ENCODE measurements around the gene JDP2. TPM values are rescaled to one million over a fixed set of nuclear protein-coding genes. Genes with fewer than 3 reads are reported as not detected.
"Not testable (repeated sequence)": the region's sequence is repeated elsewhere in the genome, so short reads cannot be mapped to it uniquely, and the experiment has no call there.

Gene JDP2
- polyA plus RNA-seq, 3 donors = 18.4 to 19.6 (median 19.2) TPM

- no peak for DNase-seq (ENCODE audit: low read depth in 3 of 3, low spot score in 2 of 3)
Observed at GRCh38 chr14:75453817-75454434, 26.1 kb downstream of the JDP2 start.

DNA sequence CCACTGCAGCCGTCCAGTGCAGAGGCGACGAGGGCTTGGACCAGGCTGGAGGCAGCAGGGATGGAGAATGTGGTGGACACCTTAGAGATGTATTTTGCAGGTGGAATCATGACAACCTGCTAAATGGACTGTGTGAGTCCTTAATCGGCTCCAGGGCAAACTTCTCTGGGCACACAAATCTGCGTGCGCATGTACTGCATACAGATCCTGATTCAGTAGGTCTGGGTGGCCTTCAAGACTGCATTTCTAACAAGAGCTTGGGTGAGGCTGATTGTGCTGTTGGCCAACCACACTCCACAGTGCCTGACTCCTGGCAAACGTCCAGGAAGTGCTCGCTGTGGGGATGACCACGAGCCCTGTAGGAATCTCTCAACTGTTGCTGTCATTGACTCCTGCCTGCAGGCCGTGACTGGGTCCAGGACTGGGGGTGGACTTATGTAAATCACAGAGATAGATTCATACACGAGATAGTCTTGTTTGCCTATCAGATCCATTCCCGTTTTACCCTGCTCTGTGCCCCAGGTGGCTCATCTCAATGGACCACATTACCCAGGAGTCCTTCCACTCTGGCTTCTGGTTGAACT lies 27.2 kb downstream of the JDP2 start:
- DNase-seq (ENCODE audit: low read depth in 3 of 3, low spot score in 2 of 3) = no peak

GRCh38 chr14:75456069-75456996 lies 28.5 kb downstream of the JDP2 start:
- DNase-seq (ENCODE audit: low read depth in 3 of 3, low spot score in 2 of 3) = no peak

- DNase-seq (ENCODE audit: low read depth in 3 of 3, low spot score in 2 of 3) = no peak
Observed at GRCh38 chr14:75456997-75457335, 29.1 kb downstream of the JDP2 start.

DNA sequence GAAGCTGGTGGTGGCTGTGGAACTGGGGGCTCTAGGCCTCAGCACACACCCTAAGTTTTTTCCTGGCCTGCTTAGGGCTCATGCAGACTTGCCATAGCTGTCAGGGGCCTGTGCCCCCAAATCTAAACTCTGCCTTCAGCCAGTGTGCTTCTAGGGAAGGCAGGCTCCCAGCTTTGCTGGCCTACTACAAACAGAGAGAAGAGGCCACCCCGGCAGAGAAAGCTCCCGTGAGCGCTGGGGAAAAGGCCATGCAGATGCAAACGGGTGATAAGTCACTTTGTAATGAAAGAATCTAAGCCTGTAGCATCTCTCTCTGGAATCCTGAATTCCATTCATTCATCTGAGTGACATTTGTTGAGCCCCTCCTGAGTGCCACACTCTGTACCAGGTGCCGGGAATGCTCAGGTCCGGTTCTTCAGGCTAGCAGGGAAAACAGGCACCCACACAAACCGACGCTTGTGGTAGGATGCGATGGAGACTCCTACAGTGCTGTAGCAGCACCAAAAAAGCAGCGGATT lies 29.9 kb downstream of the JDP2 start:
- no peak for DNase-seq (ENCODE audit: low read depth in 3 of 3, low spot score in 2 of 3)

GRCh38 chr14:75458305-75458704 lies 30.5 kb downstream of the JDP2 start:
- DNase-seq (ENCODE audit: low read depth in 3 of 3, low spot score in 2 of 3) = no peak

GRCh38 chr14:75459099-75459741 lies 31.4 kb downstream of the JDP2 start:
- DNase-seq (ENCODE audit: low read depth in 3 of 3, low spot score in 2 of 3) = no peak

GRCh38 chr14:75459791-75460190 lies 32.0 kb downstream of the JDP2 start:
- no peak for DNase-seq (ENCODE audit: low read depth in 3 of 3, low spot score in 2 of 3)

DNA sequence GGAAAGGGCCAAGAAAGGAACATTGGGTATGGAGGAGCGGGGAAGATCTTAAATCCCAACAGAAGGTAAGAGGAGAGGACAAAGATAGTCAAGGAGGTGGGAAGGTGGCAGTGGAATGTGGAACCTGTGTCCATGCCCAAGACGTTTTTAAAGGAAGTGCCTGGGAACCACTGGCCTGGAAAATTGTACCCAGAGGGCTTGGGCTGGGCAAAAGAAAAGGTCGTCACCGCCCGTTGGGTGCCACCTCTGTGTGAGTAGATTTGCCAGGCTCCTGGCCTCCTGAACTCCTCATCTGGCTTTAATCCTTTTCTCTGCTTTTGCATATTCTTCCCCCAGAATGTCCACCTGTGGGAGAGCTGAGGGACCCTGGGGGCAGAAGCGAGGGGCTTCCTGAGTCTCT lies 32.6 kb downstream of the JDP2 start:
- no peak for DNase-seq (ENCODE audit: low read depth in 3 of 3, low spot score in 2 of 3)

DNA sequence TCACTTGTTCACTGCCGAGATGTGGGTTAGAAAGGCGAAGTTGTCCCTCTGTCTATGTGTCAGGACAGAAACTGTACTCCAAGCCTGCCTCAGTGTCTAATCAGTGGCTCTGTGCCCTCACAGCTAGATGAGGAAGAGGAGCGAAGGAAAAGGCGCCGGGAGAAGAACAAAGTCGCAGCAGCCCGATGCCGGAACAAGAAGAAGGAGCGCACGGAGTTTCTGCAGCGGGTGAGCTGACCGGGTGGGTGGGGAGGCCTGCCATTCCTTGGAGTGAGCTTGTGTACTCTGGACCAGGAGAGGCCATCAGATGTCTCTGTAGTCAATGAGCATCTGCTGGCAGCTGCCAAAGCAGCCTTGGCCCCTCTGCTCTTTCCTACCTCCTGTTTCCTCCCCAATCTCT lies 33.5 kb downstream of the JDP2 start:
- DNase-seq (ENCODE audit: low read depth in 3 of 3, low spot score in 2 of 3) = no peak

GRCh38 chr14:75461755-75462349 lies 34.0 kb downstream of the JDP2 start:
- no peak for DNase-seq (ENCODE audit: low read depth in 3 of 3, low spot score in 2 of 3)

GRCh38 chr14:75464626-75465025 lies 36.8 kb downstream of the JDP2 start:
- DNase-seq (ENCODE audit: low read depth in 3 of 3, low spot score in 2 of 3) = no peak

DNA sequence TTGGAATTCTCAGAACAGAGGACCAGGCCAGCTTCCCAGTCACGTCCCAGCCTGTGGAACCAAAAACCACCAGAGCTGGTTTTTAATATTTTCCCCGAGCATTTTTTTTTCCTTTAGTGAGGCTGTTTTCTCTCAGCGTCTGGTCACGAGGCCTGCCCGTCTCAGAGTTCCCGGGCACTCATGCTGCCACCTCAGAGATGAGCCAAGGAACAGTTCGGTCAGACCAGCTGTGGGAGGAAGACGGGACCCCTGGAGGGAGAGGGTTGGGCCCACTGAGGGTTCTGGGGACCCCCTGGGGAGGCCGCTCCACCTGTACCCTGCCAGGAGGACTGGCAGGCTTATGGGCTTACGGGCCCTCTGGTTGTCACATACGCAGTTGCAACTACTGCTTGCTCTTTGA lies 39.9 kb downstream of the JDP2 start:
- no peak for DNase-seq (ENCODE audit: low read depth in 3 of 3, low spot score in 2 of 3)

DNA sequence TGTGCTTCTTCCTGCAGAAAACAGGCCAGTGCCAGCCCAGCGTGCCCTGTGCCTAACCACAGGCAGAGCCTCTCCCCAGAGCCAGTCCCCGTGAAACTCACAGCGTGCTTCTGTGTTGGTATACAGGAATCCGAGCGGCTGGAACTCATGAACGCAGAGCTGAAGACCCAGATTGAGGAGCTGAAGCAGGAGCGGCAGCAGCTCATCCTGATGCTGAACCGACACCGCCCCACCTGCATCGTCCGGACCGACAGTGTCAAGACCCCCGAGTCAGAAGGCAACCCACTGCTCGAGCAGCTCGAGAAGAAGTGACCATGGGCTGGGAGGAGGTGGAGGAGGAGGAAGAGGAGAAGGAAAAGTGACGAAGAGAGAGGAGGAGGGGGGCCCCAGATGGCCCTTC lies 41.3 kb downstream of the JDP2 start:
- no peak for DNase-seq (ENCODE audit: low read depth in 3 of 3, low spot score in 2 of 3)

DNA sequence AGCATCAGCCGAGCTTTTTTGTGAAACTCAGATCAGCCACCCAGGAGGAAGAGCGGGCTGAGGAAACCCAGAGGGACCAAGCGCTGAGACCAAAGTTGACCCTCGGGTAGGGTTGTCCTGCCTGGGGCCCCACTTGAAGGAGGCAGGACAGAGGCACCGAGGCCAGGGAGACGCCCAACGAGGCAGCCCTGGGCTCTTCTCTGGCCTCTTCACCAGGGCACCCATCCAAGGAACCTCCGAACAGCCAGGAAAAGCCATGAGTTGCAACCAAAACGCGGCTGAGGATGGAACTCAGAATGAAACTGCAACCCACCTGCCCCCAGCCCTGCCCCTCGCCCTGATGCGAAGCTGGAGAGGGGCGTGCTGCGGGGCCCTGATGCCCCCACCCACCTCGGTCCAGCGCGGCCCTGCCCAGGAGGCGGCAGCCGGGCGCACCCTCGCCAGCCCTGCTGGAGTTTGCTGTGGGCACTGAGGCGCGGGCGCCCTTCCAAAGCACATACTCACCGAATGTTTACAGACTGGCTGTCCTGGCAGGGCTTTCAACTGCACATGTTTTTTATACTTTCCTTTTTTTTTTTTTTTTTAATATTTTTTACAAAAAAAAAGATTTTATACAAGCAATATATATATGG lies 41.9 kb downstream of the JDP2 start:
- no peak for DNase-seq (ENCODE audit: low read depth in 3 of 3, low spot score in 2 of 3)

DNA sequence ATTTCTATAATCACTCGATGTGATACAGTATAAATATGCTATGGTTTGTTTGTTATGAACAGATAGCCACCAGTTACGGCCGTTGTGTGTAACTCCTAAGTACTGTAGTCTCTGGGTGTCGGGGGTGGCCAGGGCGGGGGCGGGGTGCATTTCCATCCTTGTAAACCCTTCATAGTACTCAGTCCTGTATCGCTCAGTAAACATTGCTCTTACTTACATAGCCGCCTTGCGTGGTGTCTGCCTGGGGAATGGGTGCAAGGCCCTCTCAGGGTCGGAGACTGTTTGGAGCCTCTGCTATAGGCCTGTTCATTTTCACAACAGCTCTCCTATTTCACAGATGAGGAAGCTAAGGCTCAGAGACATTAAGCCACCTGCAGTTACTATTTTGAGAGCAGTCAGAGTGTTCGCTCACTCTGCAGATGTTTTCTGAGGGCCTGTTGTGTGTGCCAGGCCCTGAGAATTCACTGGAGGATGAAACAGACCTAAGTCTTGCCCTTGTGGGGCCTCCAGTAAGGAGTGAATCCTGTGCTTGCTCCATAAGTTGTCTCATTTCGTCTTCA lies 42.5 kb downstream of the JDP2 start:
- no peak for DNase-seq (ENCODE audit: low read depth in 3 of 3, low spot score in 2 of 3)

DNA sequence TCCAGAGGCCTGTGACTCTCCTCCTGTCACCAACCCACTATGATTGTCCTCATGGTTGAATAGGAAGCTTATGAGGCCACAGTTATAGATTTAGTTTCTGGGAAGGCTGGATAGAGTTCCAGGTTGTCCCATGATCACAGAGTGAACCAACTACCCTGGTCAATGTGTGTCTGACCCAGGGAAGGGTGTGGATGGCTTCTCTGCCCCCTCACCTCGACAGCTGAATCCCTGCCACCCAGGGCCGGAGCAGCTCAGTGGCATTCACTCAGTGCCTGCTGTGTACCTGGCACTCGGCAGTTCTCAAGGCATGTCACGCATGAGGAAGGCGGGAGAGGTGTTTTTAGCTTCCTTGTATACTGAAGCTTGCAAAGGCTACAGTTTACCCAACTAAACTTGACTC lies 43.2 kb downstream of the JDP2 start:
- DNase-seq (ENCODE audit: low read depth in 3 of 3, low spot score in 2 of 3) = no peak

DNA sequence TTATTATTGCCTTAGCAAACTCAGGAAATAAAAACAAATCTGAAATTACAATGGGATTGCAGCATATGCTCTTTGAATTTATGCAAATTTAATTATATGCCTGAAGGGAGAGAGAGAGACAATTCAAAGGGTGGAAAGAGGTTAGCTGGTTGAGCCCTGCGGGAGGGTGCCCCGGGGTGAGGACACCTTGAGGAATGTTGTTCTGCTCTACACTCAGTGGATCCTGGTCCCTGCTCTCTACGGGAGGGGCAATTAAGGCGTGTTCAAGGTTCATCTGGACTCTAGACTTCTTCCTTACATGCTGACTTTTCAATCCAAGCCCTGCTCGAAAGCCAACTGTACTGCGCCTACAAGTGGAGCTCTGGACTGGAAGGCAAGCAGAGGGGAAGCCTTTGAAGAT lies 46.3 kb downstream of the JDP2 start:
- DNase-seq (ENCODE audit: low read depth in 3 of 3, low spot score in 2 of 3) = not testable (repeated sequence)

- DNase-seq (ENCODE audit: low read depth in 3 of 3, low spot score in 2 of 3) = no peak
Observed at GRCh38 chr14:75476274-75476995, 48.6 kb downstream of the JDP2 start.
